GM18868 (cell line): ENCODE data around the gene SENP5.

Experiments
- ATAC-seq: cut with Tn5 transposase; IDR thresholded peaks from one replicate; pipeline ENCODE4 v1.9.1; 2021; ENCODE audit warnings: mild to moderate bottlenecking, moderate library complexity; ENCODE audit not compliant: unreplicated experiment

Gene SENP5

DNA sequence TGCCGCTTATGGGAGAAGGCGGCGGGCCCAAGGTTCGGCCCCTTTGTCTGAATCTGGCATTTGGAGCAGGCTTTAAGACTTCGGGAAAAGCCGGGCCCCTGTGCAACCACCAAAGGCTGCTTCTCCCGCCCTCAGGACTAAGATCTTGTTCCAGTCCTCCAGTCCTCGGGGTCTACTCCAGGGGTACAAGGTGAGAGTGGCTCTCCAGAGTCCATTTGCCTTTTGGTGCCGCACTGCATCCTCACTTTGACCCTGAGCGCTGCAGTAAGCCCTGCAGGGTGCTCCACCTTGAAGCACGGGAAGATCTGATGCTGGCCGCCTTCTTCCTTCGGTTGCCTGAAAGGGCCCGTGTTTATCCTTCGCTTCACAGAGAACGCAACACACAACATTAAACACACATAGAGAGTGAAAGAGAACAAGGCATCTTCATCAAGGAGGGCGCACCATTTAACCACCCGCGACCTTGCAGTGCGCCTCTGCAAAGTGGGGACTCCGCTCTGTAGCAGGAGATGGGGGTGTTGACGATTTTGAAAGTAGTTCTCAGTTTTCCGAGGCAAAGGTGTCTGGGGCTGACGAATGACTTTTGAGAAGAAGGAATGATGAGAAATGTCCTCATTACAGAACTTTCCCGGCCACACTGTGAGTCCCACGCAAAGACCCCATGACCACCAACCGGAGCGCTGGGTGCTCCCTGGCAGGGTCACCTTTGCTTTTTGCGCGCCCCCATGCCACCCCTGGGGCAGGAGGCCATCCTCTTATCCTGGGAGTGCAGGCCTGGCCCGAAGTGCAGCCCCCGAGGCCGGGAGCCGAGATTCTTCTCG, 99.9 kb downstream of the SENP5 start:
- ATAC-seq = no peak

GRCh38 chr3:196968233-196969133, 100.8 kb downstream of the SENP5 start, which contains the start of gene PIGZ:
PIGZ (minus strand) TSS chr3:196968833; CDS start chr3:196952031, 16,802 bp downstream.
- peak; percentile 62 for ATAC-seq

GRCh38 chr3:196969134-196969659, 101.5 kb downstream of the SENP5 start:
- peak; percentile 41 for ATAC-seq

DNA sequence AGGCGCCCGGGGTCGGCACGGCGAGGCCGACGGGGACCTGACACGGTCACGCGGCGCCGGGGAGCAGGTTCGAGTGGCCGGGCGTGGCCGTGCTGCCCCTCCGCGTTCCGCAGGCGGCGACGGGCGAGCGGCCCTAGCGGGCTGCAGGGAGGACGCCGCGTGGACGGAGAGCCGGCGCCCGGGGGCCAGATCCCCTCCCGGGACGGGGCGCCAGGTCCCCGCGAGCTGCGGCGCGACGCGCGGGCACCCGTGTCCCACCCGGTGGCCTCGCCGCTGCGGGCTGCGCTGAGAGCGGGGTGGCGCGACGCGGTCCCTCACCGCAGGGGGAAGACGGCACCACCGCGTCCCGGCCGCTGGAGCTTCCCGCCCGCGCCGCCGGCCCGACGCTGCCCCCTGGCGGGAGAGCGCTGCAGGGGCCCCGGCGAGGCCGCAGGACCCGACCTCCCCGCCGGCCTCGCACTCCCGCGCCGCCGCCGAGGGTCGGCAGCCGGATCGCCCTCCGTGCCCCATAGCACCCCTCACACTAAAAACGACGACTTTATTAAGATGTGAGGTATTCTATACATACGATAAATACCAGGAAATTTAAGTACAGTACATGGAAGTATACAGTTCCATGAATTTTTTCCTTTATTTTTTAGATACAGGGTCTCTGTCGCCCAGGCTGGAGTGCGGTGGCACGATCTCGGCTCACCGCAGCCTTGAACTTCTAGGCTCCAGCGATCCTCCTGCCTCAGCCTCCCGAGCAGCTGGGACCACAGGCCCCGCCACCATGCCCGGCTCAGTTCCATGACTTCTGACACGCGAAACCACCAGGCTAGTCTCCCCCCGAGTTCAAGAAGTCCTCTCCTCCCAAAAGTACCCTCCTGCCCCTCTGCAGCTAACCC, 102.2 kb downstream of the SENP5 start:
- peak; percentile 50 for ATAC-seq

DNA sequence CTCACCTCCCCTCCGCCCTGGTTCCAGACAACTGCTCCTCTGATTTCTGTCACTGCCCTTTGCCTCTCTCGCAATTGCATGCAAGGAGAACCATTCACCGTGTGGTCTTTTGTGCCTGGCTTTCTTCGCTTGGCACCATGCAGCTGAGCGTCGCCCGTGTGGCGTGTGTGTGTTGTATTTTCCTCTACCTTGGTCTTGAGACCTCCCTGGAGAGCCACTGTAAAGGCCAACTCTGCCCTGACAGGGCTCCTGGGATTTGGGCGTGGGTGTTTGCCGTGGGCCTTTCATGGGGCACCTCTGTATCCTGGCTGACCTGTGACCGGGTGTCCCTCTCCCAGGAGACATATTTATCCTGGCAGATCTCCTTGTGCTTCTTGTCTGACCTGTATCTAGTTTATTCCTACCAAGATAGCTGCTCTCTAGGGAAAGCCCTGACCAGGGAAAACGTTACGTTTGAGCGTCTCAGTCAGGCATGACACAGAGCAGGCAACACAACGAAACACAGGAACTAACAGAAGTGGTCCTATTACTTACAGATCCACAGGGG, 102.9 kb downstream of the SENP5 start:
- ATAC-seq = no peak

- ATAC-seq = no peak
Observed at GRCh38 chr3:196971094-196971698, 103.5 kb downstream of the SENP5 start.

- ATAC-seq = no peak
Observed at GRCh38 chr3:196974661-196975060, 106.9 kb downstream of the SENP5 start.

DNA sequence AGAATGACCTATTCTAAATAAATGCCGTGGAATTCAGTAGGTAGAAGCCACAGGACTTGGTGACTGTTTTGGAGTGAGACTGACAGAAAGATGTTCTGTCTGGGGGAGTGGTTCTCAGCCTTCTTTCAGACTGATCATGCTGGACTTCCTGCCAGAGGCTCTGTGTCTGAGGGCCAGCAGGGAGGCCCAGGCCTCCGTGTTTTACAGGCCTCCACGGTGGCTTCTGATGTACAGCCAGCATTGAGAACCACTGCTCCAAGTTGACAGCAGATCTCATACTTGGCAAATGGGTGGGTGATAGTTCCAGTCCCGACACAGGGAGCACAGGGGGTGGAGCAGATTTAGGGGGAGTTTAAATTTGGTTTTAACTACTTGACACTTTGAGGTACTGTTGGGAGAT, 107.6 kb downstream of the SENP5 start:
- no peak for ATAC-seq

DNA sequence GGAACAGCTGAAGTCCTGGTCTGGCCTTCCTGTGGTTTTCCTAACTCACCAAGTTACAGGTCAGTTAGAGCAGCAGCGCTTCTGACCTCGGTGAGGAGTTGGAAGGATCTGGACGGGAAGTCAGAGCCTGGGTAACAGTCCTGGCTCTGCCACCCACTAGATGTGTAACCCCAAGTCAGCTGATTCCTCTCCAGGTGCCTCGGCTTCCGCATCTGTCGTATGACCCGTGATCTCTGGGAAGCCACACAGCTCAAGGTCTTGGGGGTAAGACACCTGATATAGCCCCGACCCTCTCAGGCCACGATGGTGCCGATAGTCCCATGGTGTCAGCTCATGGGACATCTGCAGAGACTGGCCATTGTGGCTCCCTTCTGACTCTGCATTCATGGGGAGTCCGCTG, 109.2 kb downstream of the SENP5 start:
- ATAC-seq = no peak

DNA sequence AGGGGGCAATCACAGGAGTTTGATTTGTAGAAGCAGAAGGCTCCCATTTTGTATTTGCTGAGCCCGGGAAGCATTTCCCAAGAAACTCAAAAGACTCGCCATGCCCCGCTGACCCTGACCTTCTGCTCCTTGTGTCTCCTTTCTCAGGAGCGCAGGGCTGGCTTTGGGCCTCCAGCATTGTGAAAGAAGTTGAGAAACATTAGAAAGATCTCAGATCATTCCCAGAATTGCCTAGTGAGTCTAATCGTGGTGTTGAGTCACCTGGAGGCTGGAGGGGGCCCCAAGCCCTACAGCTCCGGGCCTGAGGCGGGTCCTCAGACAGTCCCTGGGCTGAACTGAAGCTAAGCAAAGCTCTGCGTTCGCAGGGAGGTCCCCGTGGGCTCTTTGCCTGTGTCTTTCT, 111.8 kb downstream of the SENP5 start:
- ATAC-seq = no peak

DNA sequence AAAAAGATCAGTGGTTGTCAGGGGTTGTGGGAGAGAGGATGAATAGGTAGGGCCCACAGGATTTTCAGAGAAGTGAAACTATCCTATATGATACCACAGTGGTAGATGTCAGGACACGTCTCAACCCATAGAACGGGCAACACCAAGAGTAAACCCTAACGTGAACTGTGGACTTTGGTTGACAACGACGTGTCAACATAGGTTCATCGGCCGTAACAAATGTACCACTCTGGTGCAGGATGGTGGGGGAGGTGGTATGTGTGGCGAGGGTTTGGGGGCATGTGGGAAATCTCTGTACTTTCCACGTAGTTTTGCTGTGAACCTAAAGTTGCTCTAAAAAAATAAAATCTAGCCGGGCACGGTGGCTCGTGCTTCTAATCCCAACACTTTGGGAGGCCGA, 113.9 kb downstream of the SENP5 start:
- ATAC-seq = no peak

DNA sequence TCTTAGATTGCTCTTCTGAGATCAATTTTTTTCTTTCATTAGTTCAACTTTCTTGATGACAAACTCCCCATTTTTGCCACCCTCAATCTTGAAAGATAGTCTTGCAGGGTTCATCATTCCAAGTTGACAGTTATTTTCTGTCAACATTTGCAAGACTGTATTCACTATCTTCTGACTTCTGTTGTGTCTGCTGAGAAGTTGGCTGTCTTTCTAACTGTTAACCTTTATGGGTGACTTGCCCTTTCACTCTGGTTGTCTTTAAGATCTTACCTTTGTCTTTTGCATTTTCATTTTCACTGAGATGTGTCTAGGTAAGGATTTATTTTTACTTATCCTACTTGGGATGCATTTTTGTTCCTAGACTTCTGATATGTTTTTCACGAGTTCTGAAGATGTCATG, 115.5 kb downstream of the SENP5 start:
- no peak for ATAC-seq
